Natural killer cell treated with Interleukin-12 subunit alpha and Interleukin-12 subunit beta and Interleukin-15 and Interleukin-18, amount 100 ng/mL, for 72 hours (primary cell): ENCODE data around the gene YIPF6. TPM values are rescaled to one million over a fixed set of nuclear protein-coding genes. Genes with fewer than 3 reads are reported as not detected.
"Not testable (repeated sequence)": the region's sequence is repeated elsewhere in the genome, so short reads cannot be mapped to it uniquely, and the experiment has no call there.

Experiments
- ATAC-seq, 2 donors: fragments of 150-1000 bp; cut with Tn5 transposase in 1 of 2; sonication (Bioruptor Pico), chemical (Tn5 transposase) in 1 of 2; 2 replicates each; pipeline ENCODE4 v1.10.0; 2021
- DNase-seq: peaks from one replicate; pipeline ENCODE4 v3.0.0; 2022; ENCODE audit warnings: low spot score
- H3K27ac Mint-ChIP-seq, 2 donors: 1 replicate in 1 of 2; 2 replicates in 1 of 2; pipeline ENCODE4 v1.8.0; 2022; ENCODE audit warnings: mixed read lengths in 2 of 2, mild to moderate bottlenecking in 1 of 2, moderate library complexity in 1 of 2
- H3K27me3 Mint-ChIP-seq, 2 donors: 1 replicate in 1 of 2; 2 replicates in 1 of 2; pipeline ENCODE4 v1.8.0; 2022; ENCODE audit warnings: mixed read lengths in 2 of 2
- H3K36me3 Mint-ChIP-seq: one replicate; pipeline ENCODE4 v1.8.0; 2022; ENCODE audit warnings: mixed read lengths
- H3K4me1 Mint-ChIP-seq, 2 donors: 1 replicate in 1 of 2; 2 replicates in 1 of 2; pipeline ENCODE4 v1.8.0; 2022; ENCODE audit warnings: low read depth in 2 of 2, mixed read lengths in 2 of 2, mild to moderate bottlenecking in 1 of 2
- H3K4me3 Mint-ChIP-seq: one replicate; pipeline ENCODE4 v1.8.0; 2022; ENCODE audit warnings: mixed read lengths
- H3K9me3 Mint-ChIP-seq: 2 replicates; pipeline ENCODE4 v1.8.0; 2022; ENCODE audit warnings: mixed read lengths
- total RNA-seq, 2 donors: library from RNA; stranded (reverse); gene quantifications; one replicate each; pipeline ENCODE4 v1.2.3, GENCODE V29; 2022

Gene YIPF6, protein sequence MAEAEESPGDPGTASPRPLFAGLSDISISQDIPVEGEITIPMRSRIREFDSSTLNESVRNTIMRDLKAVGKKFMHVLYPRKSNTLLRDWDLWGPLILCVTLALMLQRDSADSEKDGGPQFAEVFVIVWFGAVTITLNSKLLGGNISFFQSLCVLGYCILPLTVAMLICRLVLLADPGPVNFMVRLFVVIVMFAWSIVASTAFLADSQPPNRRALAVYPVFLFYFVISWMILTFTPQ
- total RNA-seq: 10 to 100 TPM; 24.2 to 27.2 TPM

DNA sequence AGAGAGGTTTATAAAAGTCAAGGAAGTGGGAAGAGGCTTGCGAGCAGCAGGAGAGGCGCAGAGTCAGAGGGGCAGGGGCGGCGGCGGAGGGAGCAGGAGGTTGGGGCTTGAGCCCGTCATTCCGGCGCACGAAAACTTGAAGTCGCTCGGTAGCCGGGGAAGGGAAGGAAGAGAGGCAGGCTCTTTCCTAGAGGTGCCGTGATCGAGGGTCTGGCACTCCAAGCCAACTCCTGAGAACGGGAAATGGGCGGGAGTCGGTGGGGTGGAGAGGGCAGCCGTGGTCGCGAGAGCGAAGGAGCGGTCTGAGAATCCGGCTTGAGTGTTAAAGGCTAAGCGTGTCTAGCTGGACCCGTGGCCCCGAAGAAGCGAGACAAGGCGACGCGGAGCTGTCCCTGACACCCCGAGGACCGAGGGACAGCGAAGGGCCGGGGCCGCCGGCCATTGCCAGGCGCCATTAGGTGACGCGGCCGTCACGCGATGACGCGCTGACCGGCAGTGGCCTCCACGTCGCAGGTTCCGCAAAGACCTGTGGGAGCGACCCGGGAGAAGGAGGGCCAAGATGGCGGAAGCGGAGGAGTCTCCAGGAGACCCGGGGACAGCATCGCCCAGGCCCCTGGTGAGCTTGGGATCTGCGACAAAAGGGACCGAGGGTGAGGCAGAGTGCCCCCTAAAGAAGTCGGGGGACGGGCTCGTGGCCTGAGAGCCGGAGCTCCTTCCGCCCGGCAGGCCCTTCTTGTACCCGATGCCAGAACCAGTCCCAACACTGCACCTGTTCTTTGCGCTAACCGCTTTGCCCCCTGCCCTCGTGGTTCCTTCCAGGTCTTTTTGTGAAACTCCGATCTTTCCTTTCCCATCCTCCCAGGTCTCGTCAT lies at the start of gene YIPF6:
YIPF6 (plus strand) TSS at position 544 of the 872 bp plus-strand sequence; CDS start at position 560, 16 bp downstream.
- Mint-ChIP-seq H3K9me3 (no peaks in the 10 kb centered on the region), H3K4me1 (peaks cover 2 to 15% of the 10 kb centered on the region in 2 donors), H3K4me3 (peak within 1 kb of the TSS; percentile 96), H3K27ac (peak within 1 kb of the TSS; percentile 97 to 99), H3K36me3 (no peaks in the 10 kb centered on the region), H3K27me3 (peaks cover 0 to 13% of the 10 kb centered on the region in 2 donors)
- DNase-seq (peak; percentile 82), ATAC-seq (peak; percentile 94 to 96)

DNA sequence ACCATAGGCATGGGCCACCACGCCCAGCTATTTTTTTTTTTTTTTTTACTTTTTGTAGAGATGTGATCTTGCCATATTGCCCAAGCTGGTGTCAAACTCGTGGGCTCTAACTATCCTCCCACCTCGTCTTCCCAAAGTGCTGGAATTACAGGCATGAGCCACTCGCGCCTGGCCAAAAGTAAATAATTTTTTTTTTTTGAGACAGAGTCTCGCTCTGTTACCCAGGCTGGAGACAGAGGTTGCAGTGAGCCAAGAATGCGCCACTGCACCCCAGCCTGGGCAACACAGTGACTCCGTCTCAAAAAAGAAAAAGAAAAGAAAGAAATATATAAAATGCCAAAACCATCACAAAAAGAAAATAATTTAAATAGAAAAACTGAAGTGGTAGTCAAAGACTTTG lies 47.1 kb upstream of the YIPF6 start:
- Mint-ChIP-seq H3K27me3 (peaks cover 0 to 12% of the 10 kb centered on the region in 2 donors), H3K36me3 (no peaks in the 10 kb centered on the region), H3K27ac (no peak overlapping the region), H3K4me3 (no peak overlapping the region), H3K9me3 (no peaks in the 10 kb centered on the region), H3K4me1 (no peaks in the 10 kb centered on the region)
- DNase-seq (no peak), ATAC-seq (no peak)

DNA sequence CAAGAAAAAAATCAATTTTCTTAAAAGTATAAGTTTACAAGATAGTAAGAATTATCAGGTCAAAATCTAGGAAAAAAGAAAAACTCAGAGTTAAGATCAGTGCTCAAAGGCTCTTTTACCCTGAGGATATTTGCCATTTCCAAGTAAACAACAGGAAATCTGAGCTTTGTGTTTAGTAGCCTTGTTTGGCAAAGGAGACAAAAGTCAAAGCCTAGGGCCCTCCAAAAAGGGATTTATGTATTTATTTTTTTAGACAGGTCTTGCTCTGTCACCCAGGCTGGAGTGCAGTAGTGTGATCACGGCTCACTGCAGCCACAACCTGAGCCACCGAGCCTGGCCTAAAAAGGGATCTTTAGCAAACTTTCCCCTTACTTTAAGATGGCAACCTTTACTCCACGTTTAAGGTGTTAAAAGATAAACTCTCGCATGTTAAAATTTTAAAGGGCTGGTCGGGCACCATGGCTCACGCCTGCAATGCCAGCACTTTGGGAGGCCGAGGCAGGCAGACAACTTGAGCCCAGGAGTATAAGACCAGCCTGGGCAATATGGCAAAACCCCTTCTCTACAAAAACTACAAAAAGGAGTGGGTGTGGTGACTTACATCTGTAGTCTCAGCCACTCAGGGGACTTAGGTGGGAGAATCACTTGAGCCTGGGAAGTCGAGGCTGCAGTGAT lies 44.2 kb upstream of the YIPF6 start:
- peaks cover 0 to 3% of the 10 kb centered on the region in 2 donors for H3K27me3 Mint-ChIP-seq

DNA sequence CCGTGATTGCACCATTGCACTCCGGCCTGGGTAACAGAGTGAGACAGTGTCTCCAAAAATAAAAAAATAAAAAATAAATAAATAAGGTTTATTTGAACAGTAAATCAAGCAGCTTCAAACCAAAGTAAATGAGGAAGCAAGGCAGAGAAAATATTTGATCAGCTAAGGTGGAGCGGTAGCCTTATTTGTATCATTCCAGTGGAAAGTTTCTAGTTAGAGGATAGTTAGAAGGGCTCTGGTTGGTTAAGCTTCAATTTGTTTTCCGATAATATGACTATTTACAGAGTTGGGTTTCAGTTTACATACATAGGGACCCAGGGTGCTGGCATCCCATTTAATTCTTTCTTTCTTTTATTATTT lies 43.7 kb upstream of the YIPF6 start:
- Mint-ChIP-seq H3K4me1 (no peaks in the 10 kb centered on the region), H3K27me3 (peaks cover 0 to 6% of the 10 kb centered on the region in 2 donors), H3K36me3 (no peaks in the 10 kb centered on the region), H3K4me3 (no peak overlapping the region), H3K9me3 (no peaks in the 10 kb centered on the region), H3K27ac (no peak overlapping the region)
- ATAC-seq: no peak
- no peak for DNase-seq

More for the DNA sequence above, 44.2 kb upstream of the YIPF6 start:
- no peak for DNase-seq
- Mint-ChIP-seq H3K36me3 (no peaks in the 10 kb centered on the region), H3K4me1 (no peaks in the 10 kb centered on the region), H3K27ac (no peak overlapping the region), H3K9me3 (no peaks in the 10 kb centered on the region), H3K4me3 (no peak overlapping the region)
- ATAC-seq: no peak

DNA sequence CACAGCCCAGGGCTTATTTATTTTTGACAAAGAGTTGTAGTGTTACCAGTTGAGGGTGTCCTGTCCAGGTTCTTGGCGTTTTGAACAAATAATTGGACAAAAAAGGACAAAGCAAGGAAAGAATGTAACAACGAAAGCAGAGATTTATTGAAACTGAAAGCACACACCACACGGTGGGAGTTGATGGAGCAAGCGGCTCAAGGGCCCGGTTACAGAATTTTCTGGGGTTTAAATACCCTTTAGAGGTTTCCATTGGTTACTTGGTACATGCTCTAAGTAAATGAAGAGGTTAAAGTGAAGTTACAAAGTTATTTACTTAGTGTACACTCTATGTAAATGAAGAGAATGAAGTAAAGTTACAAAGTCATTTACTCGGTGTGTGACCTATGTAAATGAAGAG lies 37.8 kb upstream of the YIPF6 start:
- Mint-ChIP-seq H3K27ac (no peak overlapping the region), H3K27me3 (peaks cover 0 to 3% of the 10 kb centered on the region in 2 donors), H3K36me3 (no peaks in the 10 kb centered on the region), H3K4me3 (no peak overlapping the region), H3K4me1 (no peaks in the 10 kb centered on the region), H3K9me3 (no peaks in the 10 kb centered on the region)
- DNase-seq (no peak), ATAC-seq (no peak)

DNA sequence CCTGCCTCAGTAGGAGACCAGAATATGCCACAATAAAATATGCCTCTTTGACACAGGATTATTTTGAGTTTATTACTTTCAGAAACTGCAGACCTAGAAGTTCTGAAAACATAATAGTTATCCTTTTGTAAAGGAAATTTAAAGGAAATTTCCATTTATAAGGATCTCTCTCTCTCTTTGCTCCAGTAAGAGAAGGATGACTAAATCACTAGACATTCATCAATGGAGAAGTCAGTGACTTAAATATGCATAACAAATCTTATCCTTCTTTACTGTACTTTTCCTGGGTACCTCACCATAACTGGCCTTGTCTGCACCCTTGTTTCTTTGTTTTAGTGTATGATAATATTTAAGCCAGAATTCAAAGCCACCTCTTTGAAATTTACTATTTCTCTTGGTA lies 37.3 kb upstream of the YIPF6 start:
- Mint-ChIP-seq H3K36me3 (no peaks in the 10 kb centered on the region), H3K27me3 (peaks cover 0 to 5% of the 10 kb centered on the region in 2 donors), H3K27ac (no peak overlapping the region), H3K4me3 (no peak overlapping the region), H3K4me1 (no peaks in the 10 kb centered on the region), H3K9me3 (no peaks in the 10 kb centered on the region)
- no peak for DNase-seq
- ATAC-seq: no peak

DNA sequence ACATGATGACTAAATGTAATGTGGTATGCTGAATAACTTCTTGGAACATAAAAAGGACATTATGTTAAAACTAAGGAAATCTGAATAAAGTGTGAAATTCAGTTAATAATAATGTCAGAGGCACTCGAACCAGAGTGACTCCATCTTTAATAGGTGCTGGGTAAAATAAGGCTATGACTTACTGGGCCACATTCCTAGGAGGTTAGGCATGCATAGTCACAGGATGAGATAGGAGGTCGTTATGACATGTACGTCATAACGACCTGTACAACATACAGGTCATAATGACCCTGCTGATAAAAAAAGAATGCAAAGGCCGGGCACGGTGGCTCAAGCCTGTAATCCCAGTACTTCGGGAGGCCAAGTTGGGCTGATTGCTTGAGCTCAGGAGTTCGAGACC lies 36.7 kb upstream of the YIPF6 start:
- Mint-ChIP-seq H3K36me3 (no peaks in the 10 kb centered on the region), H3K4me1 (no peaks in the 10 kb centered on the region), H3K27ac (no peak overlapping the region), H3K27me3 (peaks cover 0 to 7% of the 10 kb centered on the region in 2 donors), H3K9me3 (no peaks in the 10 kb centered on the region), H3K4me3 (no peak overlapping the region)
- DNase-seq: no peak
- ATAC-seq: no peak

DNA sequence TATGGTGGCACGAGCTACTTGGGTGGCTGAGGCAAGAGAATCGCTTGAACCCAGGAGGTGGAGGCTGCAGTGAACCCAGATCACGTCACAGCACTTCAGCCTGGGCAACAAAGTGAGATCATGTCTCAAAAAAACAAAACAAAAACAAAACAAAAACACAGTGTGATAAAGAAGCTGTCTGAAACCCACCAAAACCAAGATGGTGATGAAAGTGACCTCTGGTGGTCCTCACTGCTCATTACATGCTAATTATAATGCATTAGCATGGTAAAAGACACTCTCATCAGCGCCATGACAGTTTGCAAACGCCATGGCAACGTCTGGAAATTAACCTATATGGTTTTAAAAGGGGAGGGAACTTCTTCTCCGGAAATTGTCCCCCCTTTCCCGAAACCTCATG lies 36.2 kb upstream of the YIPF6 start:
- H3K27ac Mint-ChIP-seq: no peak overlapping the region
- no peaks in the 10 kb centered on the region for H3K4me1 Mint-ChIP-seq
- no peaks in the 10 kb centered on the region for H3K9me3 Mint-ChIP-seq
- H3K27me3 Mint-ChIP-seq: peaks cover 0 to 9% of the 10 kb centered on the region in 2 donors
- DNase-seq (peak; percentile 68), ATAC-seq (no peak)
- H3K4me3 Mint-ChIP-seq: no peak overlapping the region
- H3K36me3 Mint-ChIP-seq: no peaks in the 10 kb centered on the region

DNA sequence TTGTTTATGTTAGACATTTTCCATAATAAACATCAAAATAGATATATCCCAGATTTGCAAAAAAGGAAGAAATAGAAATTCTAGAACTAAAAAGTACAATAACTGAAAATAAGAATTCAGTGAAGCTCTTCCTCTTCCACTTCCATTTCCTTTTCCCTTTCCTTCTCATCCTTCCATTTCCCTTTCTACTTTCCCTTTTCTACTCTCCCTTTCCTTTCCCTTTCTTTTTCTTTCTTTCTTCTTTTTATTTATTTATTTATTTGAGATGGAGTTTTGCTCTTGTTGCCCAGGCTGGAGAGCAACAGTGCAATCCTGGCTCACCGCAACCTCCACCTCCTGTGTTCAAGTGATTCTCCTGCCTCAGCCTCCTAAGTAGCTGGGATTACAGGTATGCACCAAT lies 35.0 kb upstream of the YIPF6 start:
- no peak for ATAC-seq

DNA sequence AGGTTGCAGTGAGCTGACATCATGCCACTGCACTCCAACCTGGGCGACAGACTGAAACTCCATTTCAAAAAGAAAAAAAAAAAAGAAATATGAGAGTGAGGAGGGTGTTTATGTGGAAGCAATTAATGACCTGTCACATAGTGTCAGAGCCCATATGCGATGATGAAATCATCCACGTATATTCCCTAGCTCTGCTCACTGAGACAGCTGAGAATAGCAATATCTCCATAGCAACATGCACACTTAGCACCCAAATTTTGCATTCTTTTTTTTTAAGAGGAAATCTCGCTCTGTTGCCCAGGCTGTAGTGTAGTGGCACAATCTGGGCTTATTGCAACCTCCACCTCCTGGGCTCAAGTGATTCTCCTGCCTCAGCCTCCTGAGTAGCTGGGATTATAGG lies 34.1 kb upstream of the YIPF6 start:
- no peak for ATAC-seq
- Mint-ChIP-seq H3K27ac (no peak overlapping the region), H3K9me3 (no peaks in the 10 kb centered on the region), H3K4me3 (no peak overlapping the region), H3K27me3 (peaks cover 0 to 13% of the 10 kb centered on the region in 2 donors), H3K36me3 (no peaks in the 10 kb centered on the region), H3K4me1 (no peaks in the 10 kb centered on the region)
- no peak for DNase-seq

More for the DNA sequence above, 35.0 kb upstream of the YIPF6 start:
- no peak for DNase-seq
- Mint-ChIP-seq H3K4me3 (no peak overlapping the region), H3K4me1 (no peaks in the 10 kb centered on the region), H3K27ac (no peak overlapping the region), H3K36me3 (no peaks in the 10 kb centered on the region), H3K27me3 (peaks cover 0 to 13% of the 10 kb centered on the region in 2 donors), H3K9me3 (no peaks in the 10 kb centered on the region)

DNA sequence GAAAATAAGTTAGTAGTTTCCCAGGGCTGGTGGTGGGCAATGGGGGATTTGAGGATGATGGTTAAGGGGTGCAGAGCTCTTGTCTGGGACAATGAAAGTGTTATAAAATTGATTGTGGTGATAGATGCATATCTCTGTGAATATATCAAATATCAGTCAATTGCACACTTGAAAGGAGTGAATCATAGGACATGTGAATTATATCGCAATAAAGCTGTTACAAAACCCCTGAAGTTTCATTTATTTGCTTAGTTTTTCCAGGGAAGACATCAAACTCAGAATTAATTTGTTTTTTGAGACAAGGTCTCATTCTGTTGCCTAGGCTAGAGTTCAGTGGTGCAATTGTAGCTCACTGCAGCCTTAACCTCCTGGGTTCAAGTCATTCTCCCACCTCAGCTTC lies 17.9 kb upstream of the YIPF6 start:
- H3K4me3 Mint-ChIP-seq: no peak overlapping the region
- H3K27ac Mint-ChIP-seq: no peak overlapping the region
- H3K9me3 Mint-ChIP-seq: no peaks in the 10 kb centered on the region
- H3K36me3 Mint-ChIP-seq: no peaks in the 10 kb centered on the region
- ATAC-seq (no peak), DNase-seq (no peak)
- no peaks in the 10 kb centered on the region for H3K4me1 Mint-ChIP-seq
- H3K27me3 Mint-ChIP-seq: peaks cover 6 to 8% of the 10 kb centered on the region in 2 donors

DNA sequence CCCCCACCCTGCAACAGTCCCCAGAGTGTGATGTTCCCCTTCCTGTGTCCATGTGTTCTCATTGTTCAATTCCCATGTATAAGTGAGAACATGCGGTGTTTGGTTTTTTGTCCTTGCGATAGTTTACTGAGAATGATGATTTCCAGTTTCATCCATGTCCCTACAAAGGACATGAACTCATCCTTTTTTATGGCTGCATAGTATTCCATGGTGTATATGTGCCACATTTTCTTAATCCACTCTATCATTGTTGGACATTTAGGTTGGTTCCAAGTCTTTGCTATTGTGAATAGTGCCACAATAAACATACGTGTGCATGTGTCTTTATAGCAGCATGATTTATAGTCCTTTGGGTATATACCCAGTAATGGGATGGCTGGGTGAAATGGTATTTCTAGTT lies 12.7 kb upstream of the YIPF6 start:
- not testable (repeated sequence) for ATAC-seq, H3K4me3 Mint-ChIP-seq, H3K27me3 Mint-ChIP-seq

DNA sequence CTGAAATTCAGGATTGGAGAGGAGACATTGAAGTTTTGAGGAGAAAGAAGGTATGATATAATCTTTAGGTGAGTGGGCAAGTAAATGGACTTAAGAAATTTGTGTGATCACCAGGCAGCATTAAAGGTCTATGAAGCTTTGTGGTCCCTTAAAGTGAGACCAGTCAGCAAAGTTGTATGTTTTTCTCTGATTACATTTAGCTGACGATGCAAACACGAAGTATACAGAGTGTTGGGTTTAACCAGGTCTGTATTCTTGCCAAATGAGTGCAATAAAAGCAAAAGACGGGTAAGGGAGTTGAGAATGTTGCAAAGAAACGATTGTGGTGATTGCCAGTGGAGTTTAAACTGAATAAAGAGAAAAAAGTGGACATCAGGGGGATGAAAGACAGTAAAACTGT lies 11.6 kb upstream of the YIPF6 start:
- no peak overlapping the region for H3K27ac Mint-ChIP-seq
- DNase-seq (no peak), ATAC-seq (no peak)
- peaks cover 0 to 3% of the 10 kb centered on the region in 2 donors for H3K27me3 Mint-ChIP-seq
- H3K9me3 Mint-ChIP-seq: no peaks in the 10 kb centered on the region
- no peaks in the 10 kb centered on the region for H3K36me3 Mint-ChIP-seq
- H3K4me3 Mint-ChIP-seq: no peak overlapping the region
- H3K4me1 Mint-ChIP-seq: no peaks in the 10 kb centered on the region

More for the DNA sequence above, 12.7 kb upstream of the YIPF6 start:
- H3K4me1 Mint-ChIP-seq, DNase-seq, H3K9me3 Mint-ChIP-seq, H3K27ac Mint-ChIP-seq, H3K36me3 Mint-ChIP-seq: not testable (repeated sequence)

DNA sequence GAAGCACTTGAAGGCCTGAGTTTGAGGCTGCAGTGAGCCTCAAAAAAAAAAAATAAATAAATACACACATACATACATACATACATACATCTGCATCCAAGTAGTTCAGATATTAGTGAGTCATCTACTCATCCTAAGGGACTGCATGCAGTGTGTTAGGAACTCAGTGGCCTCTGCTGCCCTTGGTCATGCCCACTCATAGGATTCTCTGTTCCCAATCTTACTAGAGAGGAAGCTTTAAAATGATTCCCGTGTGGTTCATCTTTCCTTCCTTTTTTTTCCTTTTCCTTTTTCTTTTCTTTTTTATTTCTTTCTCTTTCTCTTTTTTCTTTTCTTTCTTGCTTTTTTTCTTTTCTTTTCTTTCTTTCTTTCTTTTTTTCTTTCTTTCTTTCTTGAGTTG lies 10.9 kb upstream of the YIPF6 start:
- Mint-ChIP-seq H3K36me3 (no peaks in the 10 kb centered on the region), H3K27me3 (peaks cover 0 to 3% of the 10 kb centered on the region in 2 donors), H3K9me3 (no peaks in the 10 kb centered on the region), H3K4me1 (peaks cover 0 to 2% of the 10 kb centered on the region in 2 donors), H3K27ac (no peak overlapping the region), H3K4me3 (no peak overlapping the region)
- no peak for ATAC-seq
- DNase-seq: no peak
